Body of pancreas (tissue), 4 donors: ENCODE results near the gene RNPEP.
A peak's percentile ranks its signal among the peaks of the same experiment; 100 is the strongest.

ENCODE experiments used
- POLR2A ChIP-seq, 3 donors: fragments of 450-650 bp; IDR thresholded peaks; one replicate each; pipeline ENCODE4 v1.6.1; 2016; ENCODE audit warnings: antibody characterized with exemption in 3 of 3, mild to moderate bottlenecking in 2 of 3
- TF ChIP-seq, protein P1 (sequence below), 7 experiments: fragments of 450-650 bp in 4 of 7; fragments of 200-600 bp in 3 of 7; sonication (generic) in 3 of 7; IDR thresholded peaks; one replicate each; pipeline ENCODE4 v1.5.1; 2016 to 2019; ENCODE audit warnings: antibody characterized with exemption in 7 of 7

DNA sequence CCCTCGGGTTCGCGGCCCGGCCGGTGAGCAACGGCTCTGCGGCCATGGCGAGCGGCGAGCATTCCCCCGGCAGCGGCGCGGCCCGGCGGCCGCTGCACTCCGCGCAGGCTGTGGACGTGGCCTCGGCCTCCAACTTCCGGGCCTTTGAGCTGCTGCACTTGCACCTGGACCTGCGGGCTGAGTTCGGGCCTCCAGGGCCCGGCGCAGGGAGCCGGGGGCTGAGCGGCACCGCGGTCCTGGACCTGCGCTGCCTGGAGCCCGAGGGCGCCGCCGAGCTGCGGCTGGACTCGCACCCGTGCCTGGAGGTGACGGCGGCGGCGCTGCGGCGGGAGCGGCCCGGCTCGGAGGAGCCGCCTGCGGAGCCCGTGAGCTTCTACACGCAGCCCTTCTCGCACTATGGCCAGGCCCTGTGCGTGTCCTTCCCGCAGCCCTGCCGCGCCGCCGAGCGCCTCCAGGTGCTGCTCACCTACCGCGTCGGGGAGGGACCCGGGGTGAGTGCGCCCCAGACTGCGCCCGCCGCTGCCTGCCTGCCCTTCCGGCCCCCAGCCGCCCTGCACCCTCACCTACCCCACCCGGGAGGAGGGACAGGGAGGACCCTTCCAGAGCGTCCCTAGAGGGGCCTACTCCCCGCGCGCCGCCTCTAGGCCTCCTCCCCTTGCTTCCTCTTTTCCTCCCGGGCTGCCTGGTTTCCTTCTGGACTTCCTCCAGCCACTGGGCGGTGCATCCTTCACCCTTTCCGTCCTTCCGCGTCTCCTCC, at the start of gene RNPEP:
- TF ChIP-seq, protein P1, sequence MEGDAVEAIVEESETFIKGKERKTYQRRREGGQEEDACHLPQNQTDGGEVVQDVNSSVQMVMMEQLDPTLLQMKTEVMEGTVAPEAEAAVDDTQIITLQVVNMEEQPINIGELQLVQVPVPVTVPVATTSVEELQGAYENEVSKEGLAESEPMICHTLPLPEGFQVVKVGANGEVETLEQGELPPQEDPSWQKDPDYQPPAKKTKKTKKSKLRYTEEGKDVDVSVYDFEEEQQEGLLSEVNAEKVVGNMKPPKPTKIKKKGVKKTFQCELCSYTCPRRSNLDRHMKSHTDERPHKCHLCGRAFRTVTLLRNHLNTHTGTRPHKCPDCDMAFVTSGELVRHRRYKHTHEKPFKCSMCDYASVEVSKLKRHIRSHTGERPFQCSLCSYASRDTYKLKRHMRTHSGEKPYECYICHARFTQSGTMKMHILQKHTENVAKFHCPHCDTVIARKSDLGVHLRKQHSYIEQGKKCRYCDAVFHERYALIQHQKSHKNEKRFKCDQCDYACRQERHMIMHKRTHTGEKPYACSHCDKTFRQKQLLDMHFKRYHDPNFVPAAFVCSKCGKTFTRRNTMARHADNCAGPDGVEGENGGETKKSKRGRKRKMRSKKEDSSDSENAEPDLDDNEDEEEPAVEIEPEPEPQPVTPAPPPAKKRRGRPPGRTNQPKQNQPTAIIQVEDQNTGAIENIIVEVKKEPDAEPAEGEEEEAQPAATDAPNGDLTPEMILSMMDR (IDR thresholded peaks at IDR 0.05), result peak in 6 of 7 experiments; percentile 4 to 47 (median 19)
- peak; percentile 66 to 70 (median 69) for TF ChIP-seq POLR2A (IDR thresholded peaks at IDR 0.05)
